ENCODE results near the gene APCDD1L.

DNA sequence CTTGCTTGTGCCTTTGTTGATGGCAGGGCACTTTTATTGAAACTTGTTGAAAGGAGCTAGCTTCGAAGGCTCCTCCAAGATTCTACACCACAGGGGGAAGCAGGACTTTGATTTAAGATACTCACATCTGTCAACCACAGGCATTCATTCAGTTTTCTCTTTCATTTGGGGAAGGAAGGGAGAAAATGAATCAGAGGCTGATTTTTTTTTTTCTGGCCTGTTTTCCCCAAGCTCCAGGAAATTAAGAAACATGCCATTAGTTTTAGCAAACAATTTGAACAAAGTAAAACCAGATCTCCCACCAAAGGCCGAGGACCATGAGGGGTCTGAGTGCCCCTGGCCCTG, 8.7 kb upstream of the APCDD1L start:
- TF ChIP-seq, protein P1, sequence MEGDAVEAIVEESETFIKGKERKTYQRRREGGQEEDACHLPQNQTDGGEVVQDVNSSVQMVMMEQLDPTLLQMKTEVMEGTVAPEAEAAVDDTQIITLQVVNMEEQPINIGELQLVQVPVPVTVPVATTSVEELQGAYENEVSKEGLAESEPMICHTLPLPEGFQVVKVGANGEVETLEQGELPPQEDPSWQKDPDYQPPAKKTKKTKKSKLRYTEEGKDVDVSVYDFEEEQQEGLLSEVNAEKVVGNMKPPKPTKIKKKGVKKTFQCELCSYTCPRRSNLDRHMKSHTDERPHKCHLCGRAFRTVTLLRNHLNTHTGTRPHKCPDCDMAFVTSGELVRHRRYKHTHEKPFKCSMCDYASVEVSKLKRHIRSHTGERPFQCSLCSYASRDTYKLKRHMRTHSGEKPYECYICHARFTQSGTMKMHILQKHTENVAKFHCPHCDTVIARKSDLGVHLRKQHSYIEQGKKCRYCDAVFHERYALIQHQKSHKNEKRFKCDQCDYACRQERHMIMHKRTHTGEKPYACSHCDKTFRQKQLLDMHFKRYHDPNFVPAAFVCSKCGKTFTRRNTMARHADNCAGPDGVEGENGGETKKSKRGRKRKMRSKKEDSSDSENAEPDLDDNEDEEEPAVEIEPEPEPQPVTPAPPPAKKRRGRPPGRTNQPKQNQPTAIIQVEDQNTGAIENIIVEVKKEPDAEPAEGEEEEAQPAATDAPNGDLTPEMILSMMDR (IDR thresholded peaks at IDR 0.05), result no peak
- TF ChIP-seq EP300 (IDR thresholded peaks at IDR 0.05) (no peak), POLR2A (IDR thresholded peaks at IDR 0.05; ENCODE audit: low read depth) (no peak), POLR2AphosphoS5 (IDR thresholded peaks at IDR 0.05) (no peak)
